Adrenal gland (tissue), 12 donors: ENCODE results near the gene KCNH8. TPM values are rescaled to one million over a fixed set of nuclear protein-coding genes. Genes with fewer than 3 reads are reported as not detected.

Experiments
- DNase-seq, 7 donors: peaks; one replicate each; pipeline ENCODE4 v3.0.0-alpha.2; 2019 to 2020
- H3K27ac ChIP-seq, 5 donors: fragments of 200-600 bp; sonication (generic) in 4 of 5; 1 replicate in 3 of 5; 2 replicates in 2 of 5; pipeline versions ENCODE4 v1.5.1 to v1.8.0; 2016 to 2020; ENCODE audit warnings: mild to moderate bottlenecking in 1 of 5
- H3K27me3 ChIP-seq: fragments of 200-600 bp; 2 replicates; pipeline ENCODE4 v1.8.0; 2021
- H3K36me3 ChIP-seq, 2 donors: fragments of 200-600 bp; replicated peaks in 1 of 2; 1 replicate in 1 of 2; 2 replicates in 1 of 2; pipeline versions ENCODE4 v1.5.1 to v1.8.0; 2018 to 2022
- H3K4me1 ChIP-seq, 2 donors: fragments of 200-600 bp; replicated peaks in 1 of 2; 1 replicate in 1 of 2; 2 replicates in 1 of 2; pipeline versions ENCODE4 v1.5.1 to v1.8.0; 2018 to 2021
- H3K4me3 ChIP-seq, 4 donors: fragments of 200-600 bp; sonication (generic) in 3 of 4; one replicate each; pipeline ENCODE4 v1.5.1; 2016 to 2018
- H3K9me3 ChIP-seq, 3 donors: fragments of 200-600 bp; sonication (generic) in 1 of 3; replicated peaks in 1 of 3; 1 replicate in 2 of 3; 2 replicates in 1 of 3; pipeline versions ENCODE4 v1.5.1 to v1.8.0; 2016 to 2021
- CTCF ChIP-seq, 6 experiments: fragments of 450-650 bp in 4 of 6; fragments of 200-600 bp in 2 of 6; sonication (generic) in 1 of 6; IDR thresholded peaks; 1 replicate in 5 of 6; 2 replicates in 1 of 6; pipeline versions ENCODE4 v1.5.1 to v1.8.0; 2016 to 2021; ENCODE audit warnings: antibody characterized with exemption in 6 of 6, mild to moderate bottlenecking in 2 of 6, moderate library complexity in 1 of 6
- POLR2A ChIP-seq, 2 donors: fragments of 450-650 bp; IDR thresholded peaks; one replicate each; pipeline ENCODE4 v1.6.1; 2017; ENCODE audit warnings: antibody characterized with exemption in 2 of 2, mild to moderate bottlenecking in 2 of 2, moderate library complexity in 1 of 2
- WGBS, 4 donors: extraction: QIAGEN DNeasy Blood & Tissue Kit in 2 of 4; methylation state at CpG; one replicate each; pipeline versions ENCODE4 v1.1.5 to v1.1.7; 2013 to 2017; 5-methylcytosine and 5-hydroxymethylcytosine counted together
- intact Hi-C, 2 donors: fragments of 100-400 bp; cut with DNase I; formaldehyde crosslinking; loops; one replicate each; pipeline versions ENCODE4 v1.14.1 to v1.15.0; 2022 to 2023
- polyA plus RNA-seq, 3 donors: library from polyadenylated mRNA; stranded (reverse); fragments of 200-250 nt in 2 of 3; fragments of 350-450 nt in 1 of 3; fragmentation: Illumina TruSeq in 1 of 3; extraction: RNeasy Lipid Tissue Mini Kit (QIAGEN cat#74804) in 1 of 3; gene quantifications; one replicate each; pipeline ENCODE4 v1.2.3, GENCODE V29; 2013 to 2014
- total RNA-seq, 9 donors: library from RNA; depleted of rRNA in 4 of 9; stranded (reverse); fragments of >200 nt in 4 of 9; fragments of 120-200 nt in 1 of 9; fragmentation: NEBNext Ultra II Directional in 1 of 9; extraction: Animal tissue kit (Norgen Biotek cat#: 25700) in 1 of 9; gene quantifications; one replicate each; pipeline versions ENCODE4 v1.1.0 to v1.2.4, GENCODE V29; 2013 to 2023
- donor health status: healthy with polysubstance abuse.
- donor health status: Bipolar disorder and iron deficiency.
- donor health status: DM: yes; HTN: yes; CAD: no.
- donor health status: DM: no; HTN: no; CAD: no.
- donor health status: DM: no; HTN: no; CAD: no.
- donor health status: DM: yes; HTN: yes; CAD: no.

Gene KCNH8
- total and polyA plus RNA-seq, 12 donors = 0.27 to 7.6 (median 2.1) TPM

- H3K36me3 ChIP-seq = no peaks in the 10 kb centered on the region
- intact Hi-C loops = no loop called here
- no peaks in the 10 kb centered on the region for H3K4me1 ChIP-seq
- H3K27me3 ChIP-seq = no peaks in the 10 kb centered on the region
- no peaks in the 10 kb centered on the region for H3K9me3 ChIP-seq
- DNase-seq = no peak
- TF ChIP-seq POLR2A (IDR thresholded peaks at IDR 0.05) = no peak
- TF ChIP-seq CTCF (IDR thresholded peaks at IDR 0.05) = no peak
- H3K4me3 ChIP-seq = no peak overlapping the region
- H3K27ac ChIP-seq = no peak overlapping the region
These were observed 319.5 kb downstream of the KCNH8 start for GRCh38 chr3:19467761-19468160.

GRCh38 chr3:19471138-19471537 is 322.8 kb downstream of the KCNH8 start:
- no peak for DNase-seq
- Histone ChIP-seq H3K9me3 (no peaks in the 10 kb centered on the region), H3K36me3 (no peaks in the 10 kb centered on the region), H3K4me3 (no peak overlapping the region), H3K4me1 (no peaks in the 10 kb centered on the region), H3K27me3 (no peaks in the 10 kb centered on the region), H3K27ac (no peak overlapping the region)
- 73 to 78% (median 76%) methylated on average over 4 of the region's 4 CpGs for WGBS, 4 donors
- TF ChIP-seq POLR2A (IDR thresholded peaks at IDR 0.05) = no peak
- intact Hi-C loops = no loop called here

GRCh38 chr3:19473971-19474580 is 325.8 kb downstream of the KCNH8 start:
- WGBS, 4 donors = 57 to 65% (median 63%) methylated on average over 3 of the region's 3 CpGs
- no peak for TF ChIP-seq CTCF (IDR thresholded peaks at IDR 0.05)
- no peak for TF ChIP-seq POLR2A (IDR thresholded peaks at IDR 0.05)

GRCh38 chr3:19476281-19476680 is 328.0 kb downstream of the KCNH8 start:
- Histone ChIP-seq H3K27ac (no peak overlapping the region), H3K27me3 (no peaks in the 10 kb centered on the region), H3K4me3 (no peak overlapping the region), H3K9me3 (no peaks in the 10 kb centered on the region), H3K4me1 (no peaks in the 10 kb centered on the region), H3K36me3 (no peaks in the 10 kb centered on the region)
- WGBS, 4 donors = 69 to 78% (median 72%) methylated on average over 7 of the region's 7 CpGs
- intact Hi-C loops = no loop called here
- TF ChIP-seq POLR2A (IDR thresholded peaks at IDR 0.05) (no peak), CTCF (IDR thresholded peaks at IDR 0.05) (no peak)
- no peak for DNase-seq

More at GRCh38 chr3:19473971-19474580, 325.8 kb downstream of the KCNH8 start:
- Histone ChIP-seq H3K9me3 (no peaks in the 10 kb centered on the region), H3K27me3 (no peaks in the 10 kb centered on the region), H3K4me3 (no peak overlapping the region), H3K36me3 (no peaks in the 10 kb centered on the region), H3K4me1 (no peaks in the 10 kb centered on the region), H3K27ac (no peak overlapping the region)
- DNase-seq = no peak
- intact Hi-C loops = no loop called here

GRCh38 chr3:19485267-19485666 is 337.0 kb downstream of the KCNH8 start:
- no peak for TF ChIP-seq POLR2A (IDR thresholded peaks at IDR 0.05)
- no peak for TF ChIP-seq CTCF (IDR thresholded peaks at IDR 0.05)
- H3K27me3 ChIP-seq = no peaks in the 10 kb centered on the region
- intact Hi-C loops = no loop called here
- H3K9me3 ChIP-seq = no peaks in the 10 kb centered on the region
- H3K4me1 ChIP-seq = no peaks in the 10 kb centered on the region
- H3K36me3 ChIP-seq = no peaks in the 10 kb centered on the region
- H3K4me3 ChIP-seq = no peak overlapping the region
- no peak overlapping the region for H3K27ac ChIP-seq
- no peak for DNase-seq
- WGBS, 4 donors = 85 to 90% (median 88%) methylated on average over 3 of the region's 3 CpGs
